Progenitor cell of endocrine pancreas (in vitro differentiated cells): Measurements from ENCODE around the gene MTUS2. TPM values are rescaled to one million over a fixed set of nuclear protein-coding genes. Genes with fewer than 3 reads are reported as not detected.

Experiments used
- DNase-seq: peaks from one replicate; pipeline ENCODE4 v3.0.0; 2021; ENCODE audit warnings: low spot score; ENCODE audit not compliant: unreplicated experiment
- H3K27ac Mint-ChIP-seq: 2 replicates; pipeline ENCODE4 v1.8.0; 2021; ENCODE audit warnings: mild to moderate bottlenecking, moderate library complexity, mixed read lengths
- H3K27me3 Mint-ChIP-seq: 2 replicates; pipeline ENCODE4 v1.8.0; 2021; ENCODE audit warnings: mixed read lengths
- H3K36me3 Mint-ChIP-seq: 2 replicates; pipeline ENCODE4 v1.8.0; 2022; ENCODE audit warnings: mixed read lengths; ENCODE audit not compliant: insufficient read depth
- H3K4me1 Mint-ChIP-seq: 2 replicates; pipeline ENCODE4 v1.8.0; 2021; ENCODE audit warnings: low read depth, mixed read lengths
- H3K4me3 Mint-ChIP-seq: 2 replicates; pipeline ENCODE4 v1.8.0; 2021; ENCODE audit warnings: low read depth, mild to moderate bottlenecking, moderate library complexity, mixed read lengths
- H3K9me3 Mint-ChIP-seq: 2 replicates; pipeline ENCODE4 v1.8.0; 2021; ENCODE audit warnings: low read depth, mixed read lengths
- total RNA-seq: library from RNA; stranded (reverse); gene quantifications from 2 replicates; pipeline ENCODE4 v1.2.1, GENCODE V29; 2021
- TF ChIP-seq, protein P1 (sequence below): fragments of 200-600 bp; sonication (generic); IDR thresholded peaks from one replicate; pipeline ENCODE4 v1.5.0; 2021; ENCODE audit warnings: antibody characterized with exemption, mild to moderate bottlenecking; ENCODE audit not compliant: unreplicated experiment

Gene MTUS2
- total RNA-seq, 1 donor from 2014 or later: 9.3 TPM

- Mint-ChIP-seq H3K27ac (no peak overlapping the region), H3K9me3 (peaks cover 4% of the 10 kb centered on the region), H3K27me3 (peaks cover 6% of the 10 kb centered on the region), H3K36me3 (peaks cover 2% of the 10 kb centered on the region), H3K4me3 (no peak overlapping the region), H3K4me1 (no peaks in the 10 kb centered on the region)
- DNase-seq: no peak
- TF ChIP-seq, protein P1, sequence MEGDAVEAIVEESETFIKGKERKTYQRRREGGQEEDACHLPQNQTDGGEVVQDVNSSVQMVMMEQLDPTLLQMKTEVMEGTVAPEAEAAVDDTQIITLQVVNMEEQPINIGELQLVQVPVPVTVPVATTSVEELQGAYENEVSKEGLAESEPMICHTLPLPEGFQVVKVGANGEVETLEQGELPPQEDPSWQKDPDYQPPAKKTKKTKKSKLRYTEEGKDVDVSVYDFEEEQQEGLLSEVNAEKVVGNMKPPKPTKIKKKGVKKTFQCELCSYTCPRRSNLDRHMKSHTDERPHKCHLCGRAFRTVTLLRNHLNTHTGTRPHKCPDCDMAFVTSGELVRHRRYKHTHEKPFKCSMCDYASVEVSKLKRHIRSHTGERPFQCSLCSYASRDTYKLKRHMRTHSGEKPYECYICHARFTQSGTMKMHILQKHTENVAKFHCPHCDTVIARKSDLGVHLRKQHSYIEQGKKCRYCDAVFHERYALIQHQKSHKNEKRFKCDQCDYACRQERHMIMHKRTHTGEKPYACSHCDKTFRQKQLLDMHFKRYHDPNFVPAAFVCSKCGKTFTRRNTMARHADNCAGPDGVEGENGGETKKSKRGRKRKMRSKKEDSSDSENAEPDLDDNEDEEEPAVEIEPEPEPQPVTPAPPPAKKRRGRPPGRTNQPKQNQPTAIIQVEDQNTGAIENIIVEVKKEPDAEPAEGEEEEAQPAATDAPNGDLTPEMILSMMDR: no peak
Observed at GRCh38 chr13:28865951-28866350, 45.8 kb downstream of the MTUS2 start.

DNA sequence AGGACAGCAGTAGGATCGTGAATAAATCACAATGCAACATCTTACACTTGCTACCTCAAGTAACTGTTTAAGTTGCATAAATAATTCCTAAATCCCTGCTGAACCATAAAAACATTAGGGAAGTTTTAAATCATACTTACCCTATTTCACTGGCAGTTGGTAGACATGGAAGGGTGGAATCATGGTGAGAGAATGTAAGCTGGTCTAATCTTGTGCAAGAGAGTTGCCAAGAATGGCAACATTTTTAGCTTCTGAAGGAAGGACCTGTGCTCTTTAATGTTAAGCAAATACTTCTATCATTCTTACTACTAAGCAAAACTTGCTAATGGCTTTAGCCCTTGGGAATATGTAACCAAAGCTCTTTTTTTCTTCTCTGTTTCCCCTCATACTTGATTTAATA lies 46.8 kb downstream of the MTUS2 start:
- H3K36me3 Mint-ChIP-seq: peaks cover 4% of the 10 kb centered on the region
- H3K4me3 Mint-ChIP-seq: no peak overlapping the region
- no peaks in the 10 kb centered on the region for H3K4me1 Mint-ChIP-seq
- no peak for DNase-seq
- TF ChIP-seq, protein P1: no peak
- H3K9me3 Mint-ChIP-seq: peaks cover 13% of the 10 kb centered on the region
- no peak overlapping the region for H3K27ac Mint-ChIP-seq
- peaks cover 6% of the 10 kb centered on the region for H3K27me3 Mint-ChIP-seq

- Mint-ChIP-seq H3K27ac (no peak overlapping the region), H3K9me3 (peaks cover 19% of the 10 kb centered on the region), H3K27me3 (peaks cover 6% of the 10 kb centered on the region), H3K4me3 (no peak overlapping the region), H3K36me3 (peaks cover 4% of the 10 kb centered on the region), H3K4me1 (no peaks in the 10 kb centered on the region)
- TF ChIP-seq, protein P1: no peak
- DNase-seq: no peak
Observed at GRCh38 chr13:28867564-28867963, 47.4 kb downstream of the MTUS2 start.

- H3K36me3 Mint-ChIP-seq: peaks cover 4% of the 10 kb centered on the region
- no peak overlapping the region for H3K4me3 Mint-ChIP-seq
- H3K27me3 Mint-ChIP-seq: peaks cover 6% of the 10 kb centered on the region
- DNase-seq: no peak
- TF ChIP-seq, protein P1: no peak
- no peaks in the 10 kb centered on the region for H3K4me1 Mint-ChIP-seq
- H3K9me3 Mint-ChIP-seq: peaks cover 36% of the 10 kb centered on the region
- no peak overlapping the region for H3K27ac Mint-ChIP-seq
Observed at GRCh38 chr13:28872427-28873176, 52.5 kb downstream of the MTUS2 start.

GRCh38 chr13:28875846-28876615 lies 55.9 kb downstream of the MTUS2 start:
- peaks cover 2% of the 10 kb centered on the region for H3K36me3 Mint-ChIP-seq
- peaks cover 2% of the 10 kb centered on the region for H3K4me1 Mint-ChIP-seq
- TF ChIP-seq, protein P1: no peak
- no peak for DNase-seq
- no peak overlapping the region for H3K27ac Mint-ChIP-seq
- H3K27me3 Mint-ChIP-seq: no peaks in the 10 kb centered on the region
- H3K9me3 Mint-ChIP-seq: peaks cover 35% of the 10 kb centered on the region
- H3K4me3 Mint-ChIP-seq: no peak overlapping the region
